ENCODE results near the gene RFT1.

Gene RFT1

DNA sequence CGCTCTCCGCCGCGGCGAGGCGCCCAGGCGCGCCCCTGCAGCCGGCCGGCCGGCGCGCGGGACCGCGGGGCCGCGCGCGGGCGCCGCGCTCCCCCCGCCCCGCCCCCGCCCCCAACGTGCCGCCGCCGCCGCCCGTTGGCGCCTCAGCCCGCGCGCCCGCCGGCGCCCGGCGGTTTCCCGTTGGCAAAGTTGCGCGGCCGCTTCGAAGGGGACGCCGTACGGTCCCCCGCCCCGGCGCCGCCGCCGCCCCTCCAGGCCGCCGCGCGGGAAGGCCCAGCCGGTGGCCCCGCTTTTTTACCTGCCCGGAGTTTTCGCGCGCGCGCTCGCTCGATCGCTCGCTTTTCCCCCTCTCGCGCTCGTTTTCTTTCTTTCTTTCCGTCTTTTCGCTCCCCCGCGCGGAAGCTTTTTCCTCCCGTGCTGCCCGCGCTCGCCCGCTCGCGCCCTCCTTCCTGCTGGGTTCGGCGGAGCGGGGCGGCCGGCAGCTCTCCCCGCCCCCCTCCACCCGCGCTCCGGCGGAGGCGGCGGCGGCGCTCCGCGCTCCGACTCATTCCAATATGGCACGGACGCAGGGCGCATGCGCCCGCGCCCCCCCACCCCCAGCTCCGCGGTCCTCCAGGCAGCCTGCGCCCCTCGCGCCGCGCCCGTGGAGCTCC, 84.6 kb downstream of the RFT1 start, which contains the start of gene SFMBT1:
SFMBT1 (minus strand) TSS at position 556 of the 653 bp plus-strand sequence. CDS start 76,945 bp downstream, outside the sequence.
- peak; percentile 89 for DNase-seq (ENCODE audit: extremely low read depth, insufficient read length)

DNA sequence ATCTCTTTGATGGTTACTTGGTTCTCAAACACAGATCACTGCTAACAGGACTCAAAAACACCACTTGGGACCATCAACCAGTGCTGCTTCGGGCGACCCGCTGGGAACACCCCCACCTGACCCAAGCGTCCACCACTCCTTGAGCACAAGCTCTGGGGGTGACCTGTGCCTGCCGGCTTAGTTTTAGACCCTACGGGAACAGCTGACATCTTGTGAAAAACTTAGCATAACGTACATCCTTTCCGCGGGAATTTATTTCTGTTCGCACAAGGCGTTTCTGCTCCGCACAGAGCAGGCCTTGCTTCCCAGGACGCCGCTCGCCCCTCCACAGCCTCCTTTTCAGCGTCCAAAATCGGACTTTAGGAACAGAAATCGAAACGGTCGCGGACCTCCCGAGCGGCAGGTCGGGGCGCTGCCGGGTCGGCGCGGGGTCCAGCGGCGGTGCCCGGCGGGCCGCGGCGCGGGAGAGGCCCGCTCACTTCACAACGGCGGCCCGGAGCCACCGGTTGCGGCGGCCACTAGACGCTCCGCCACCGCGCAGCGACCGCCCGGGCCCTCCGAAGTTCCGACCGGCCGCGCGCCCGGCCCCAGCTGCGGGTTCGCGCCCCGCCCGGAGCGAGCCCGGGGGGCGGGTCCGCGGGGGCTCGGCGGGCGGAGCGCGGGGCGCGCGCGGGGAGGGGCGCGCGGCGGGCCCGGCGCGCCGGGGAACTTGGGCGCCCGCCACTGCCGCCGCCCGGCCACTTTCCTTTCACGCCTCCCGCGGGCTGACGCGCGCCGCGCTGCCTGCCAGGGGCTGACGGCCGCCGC, 85.3 kb downstream of the RFT1 start:
- Histone ChIP-seq H3K27me3 (replicated peaks; ENCODE audit: control insufficient read depth, insufficient read depth, low read length) (no peaks in the 10 kb centered on the region), H3K4me3 (replicated peaks; ENCODE audit: low read depth, low read length) (peak overlapping the region; percentile 89), H3K36me3 (ENCODE audit: control insufficient read depth, insufficient read depth, low read length) (no peaks in the 10 kb centered on the region)
- peak; percentile 81 for DNase-seq (ENCODE audit: extremely low read depth, insufficient read length)
- TF ChIP-seq, protein P1, sequence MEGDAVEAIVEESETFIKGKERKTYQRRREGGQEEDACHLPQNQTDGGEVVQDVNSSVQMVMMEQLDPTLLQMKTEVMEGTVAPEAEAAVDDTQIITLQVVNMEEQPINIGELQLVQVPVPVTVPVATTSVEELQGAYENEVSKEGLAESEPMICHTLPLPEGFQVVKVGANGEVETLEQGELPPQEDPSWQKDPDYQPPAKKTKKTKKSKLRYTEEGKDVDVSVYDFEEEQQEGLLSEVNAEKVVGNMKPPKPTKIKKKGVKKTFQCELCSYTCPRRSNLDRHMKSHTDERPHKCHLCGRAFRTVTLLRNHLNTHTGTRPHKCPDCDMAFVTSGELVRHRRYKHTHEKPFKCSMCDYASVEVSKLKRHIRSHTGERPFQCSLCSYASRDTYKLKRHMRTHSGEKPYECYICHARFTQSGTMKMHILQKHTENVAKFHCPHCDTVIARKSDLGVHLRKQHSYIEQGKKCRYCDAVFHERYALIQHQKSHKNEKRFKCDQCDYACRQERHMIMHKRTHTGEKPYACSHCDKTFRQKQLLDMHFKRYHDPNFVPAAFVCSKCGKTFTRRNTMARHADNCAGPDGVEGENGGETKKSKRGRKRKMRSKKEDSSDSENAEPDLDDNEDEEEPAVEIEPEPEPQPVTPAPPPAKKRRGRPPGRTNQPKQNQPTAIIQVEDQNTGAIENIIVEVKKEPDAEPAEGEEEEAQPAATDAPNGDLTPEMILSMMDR (IDR thresholded peaks at IDR 0.05; ENCODE audit: insufficient read depth, low read length, poor library complexity, severe bottlenecking) = no peak

More for the DNA sequence above, 84.6 kb downstream of the RFT1 start, which contains the start of gene SFMBT1:
- Histone ChIP-seq H3K36me3 (ENCODE audit: control insufficient read depth, insufficient read depth, low read length) (no peaks in the 10 kb centered on the region), H3K4me3 (replicated peaks; ENCODE audit: low read depth, low read length) (peak within 1 kb of the TSS; percentile 89), H3K27me3 (replicated peaks; ENCODE audit: control insufficient read depth, insufficient read depth, low read length) (no peaks in the 10 kb centered on the region)
- TF ChIP-seq, protein P1 (IDR thresholded peaks at IDR 0.05; ENCODE audit: insufficient read depth, low read length, poor library complexity, severe bottlenecking) = no peak

GRCh38 chr3:53044371-53044710, 85.9 kb downstream of the RFT1 start:
- DNase-seq (ENCODE audit: extremely low read depth, insufficient read length) = no peak
- Histone ChIP-seq H3K27me3 (replicated peaks; ENCODE audit: control insufficient read depth, insufficient read depth, low read length) (no peaks in the 10 kb centered on the region), H3K4me3 (replicated peaks; ENCODE audit: low read depth, low read length) (peak overlapping the region; percentile 89), H3K36me3 (ENCODE audit: control insufficient read depth, insufficient read depth, low read length) (no peaks in the 10 kb centered on the region)
- TF ChIP-seq, protein P1 (IDR thresholded peaks at IDR 0.05; ENCODE audit: insufficient read depth, low read length, poor library complexity, severe bottlenecking) = no peak

DNA sequence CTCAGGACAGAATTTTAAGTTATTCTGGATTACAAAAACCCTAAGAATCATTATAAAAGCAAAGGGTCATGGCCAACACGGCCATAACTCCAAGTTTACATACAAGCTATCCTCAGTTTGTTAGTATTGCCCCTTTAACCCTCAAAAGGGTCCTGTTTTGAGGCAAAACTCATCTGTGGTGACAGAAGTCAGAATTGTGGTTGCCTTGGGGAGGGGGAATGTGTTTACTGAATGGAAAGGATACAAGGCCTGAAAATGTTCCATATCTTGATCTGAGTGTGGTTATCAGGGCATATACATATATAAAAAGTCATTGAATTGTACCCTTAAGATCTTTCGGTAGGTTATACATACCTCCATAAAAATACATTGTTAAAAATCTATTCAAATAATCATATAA, 86.5 kb downstream of the RFT1 start:
- no peak for DNase-seq (ENCODE audit: extremely low read depth, insufficient read length)
- no peaks in the 10 kb centered on the region for H3K36me3 ChIP-seq (ENCODE audit: control insufficient read depth, insufficient read depth, low read length)
- no peaks in the 10 kb centered on the region for H3K27me3 ChIP-seq (replicated peaks; ENCODE audit: control insufficient read depth, insufficient read depth, low read length)
- TF ChIP-seq, protein P1 (IDR thresholded peaks at IDR 0.05; ENCODE audit: insufficient read depth, low read length, poor library complexity, severe bottlenecking) = no peak
- H3K4me3 ChIP-seq (replicated peaks; ENCODE audit: low read depth, low read length) = no peak overlapping the region

GRCh38 chr3:53042651-53043050, 87.6 kb downstream of the RFT1 start:
- Histone ChIP-seq H3K4me3 (replicated peaks; ENCODE audit: low read depth, low read length) (no peak overlapping the region), H3K36me3 (ENCODE audit: control insufficient read depth, insufficient read depth, low read length) (no peaks in the 10 kb centered on the region), H3K27me3 (replicated peaks; ENCODE audit: control insufficient read depth, insufficient read depth, low read length) (no peaks in the 10 kb centered on the region)
- TF ChIP-seq, protein P1 (IDR thresholded peaks at IDR 0.05; ENCODE audit: insufficient read depth, low read length, poor library complexity, severe bottlenecking) = no peak
- DNase-seq (ENCODE audit: extremely low read depth, insufficient read length) = no peak
